Cardiac septum (tissue), 1 donor: ENCODE results near the gene DDT. TPM values are rescaled to one million over a fixed set of nuclear protein-coding genes. Genes with fewer than 3 reads are reported as not detected.
"Not testable (repeated sequence)": the region's sequence is repeated elsewhere in the genome, so short reads cannot be mapped to it uniquely, and the experiment has no call there.

Experiments
- DNase-seq: peaks from one replicate; pipeline ENCODE4 v3.0.0-alpha.2; 2020; ENCODE audit warnings: low spot score
- intact Hi-C: fragments of 100-400 bp; cut with DNase I; formaldehyde crosslinking; loops from one replicate; pipeline ENCODE4 v1.14.0; 2022
- long read RNA-seq: library from polyadenylated mRNA; unstranded; transcript quantifications from one replicate; pipeline ENCODE4 v2.0.0, GENCODE V29; 2021
- total RNA-seq: library from RNA; stranded (reverse); fragmentation: NEBNext Ultra II Directional; extraction: Animal tissue kit (Norgen Biotek cat#: 25700); gene quantifications from one replicate; pipeline ENCODE4 v1.2.1, GENCODE V29; 2021
- donor health status: DM: no; HTN: no; CAD: no.

DDT gene
- 128 TPM for total RNA-seq
- long read RNA-seq, transcript DDT-202 (3 exons, 713 nt) = major isoform, 31 of 33 reads
- long read RNA-seq, partial matches to known transcripts = 0 of 33 reads
- long read RNA-seq, other reads (novel, unspliced or antisense) = 0 of 33 reads

DNA sequence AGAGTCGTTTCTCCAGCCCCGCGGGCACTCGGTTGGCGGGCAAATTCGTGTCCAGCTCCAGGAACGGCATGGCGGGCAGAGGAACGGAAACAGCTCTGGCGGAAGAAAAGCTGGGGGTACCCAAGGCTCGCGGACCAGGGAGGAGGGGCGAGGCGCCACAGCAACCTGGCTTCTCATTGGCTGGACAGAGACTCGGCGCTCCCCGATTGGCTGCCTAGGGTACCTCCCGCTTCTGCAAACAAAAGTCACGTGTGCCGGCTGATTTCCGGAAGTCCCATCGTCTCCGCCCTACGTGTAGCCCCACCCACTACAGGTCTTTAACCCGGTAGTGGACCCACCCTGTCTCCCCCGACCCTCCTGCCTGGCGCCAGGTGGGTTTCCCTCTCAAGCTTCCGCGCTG lies at the start of gene DDT:
Gene DDT, minus strand, starts transcription at position 97 of the 400 bp plus-strand sequence. Its CDS starts 27 bp downstream, at position 70.
- intact Hi-C loops, DNase-seq: not testable (repeated sequence)

DNA sequence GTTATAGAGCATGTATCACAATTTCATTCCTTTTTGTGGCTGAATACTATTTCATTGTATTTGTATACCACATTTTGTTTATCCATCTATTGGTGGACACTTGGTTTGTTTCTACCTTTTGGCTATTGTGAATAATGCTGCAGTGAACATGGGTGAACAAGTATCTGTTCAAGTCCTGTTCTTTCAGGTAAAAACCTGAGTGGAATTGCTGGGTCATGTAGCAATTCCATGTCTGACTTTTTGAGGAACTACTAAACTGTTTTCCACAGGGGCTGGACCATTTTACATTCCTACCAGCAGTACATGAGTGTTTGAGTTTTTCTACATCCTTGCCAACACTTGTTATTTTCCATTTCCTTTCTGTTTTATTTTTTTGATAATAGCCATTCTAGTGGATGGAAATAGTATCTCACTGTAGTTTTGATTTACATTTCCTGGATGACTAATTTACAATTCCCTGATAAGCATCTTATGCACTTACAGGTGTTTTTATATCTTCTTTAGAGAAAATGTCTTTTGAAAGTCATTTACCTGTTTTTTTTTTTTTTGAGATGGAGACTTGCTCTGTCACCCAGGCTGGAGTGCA lies 49.1 kb upstream of the DDT start:
- intact Hi-C loops = no loop called here
- DNase-seq = no peak

GRCh38 chr22:24021304-24021703 lies 47.1 kb upstream of the DDT start:
- DNase-seq = no peak
- intact Hi-C loops = no loop called here

DNA sequence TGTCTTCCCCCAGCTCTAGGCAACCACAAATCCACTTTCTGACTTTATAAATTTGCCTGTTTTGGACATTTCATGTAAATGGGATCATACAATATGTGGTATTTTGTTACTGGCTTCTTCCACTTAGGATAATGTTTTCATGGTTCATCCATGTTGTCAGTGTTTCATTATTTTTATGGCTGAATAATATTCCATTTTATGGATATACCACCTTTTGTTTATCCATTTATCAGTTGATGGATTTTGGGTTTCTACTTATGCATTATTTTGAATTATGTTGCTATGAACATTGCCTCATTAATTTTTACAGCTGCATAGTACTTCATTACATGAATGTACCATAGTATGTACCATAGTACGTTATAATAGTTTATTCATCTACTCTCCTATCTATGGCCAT lies 41.9 kb upstream of the DDT start:
- intact Hi-C loops = no loop called here
- no peak for DNase-seq

DNA sequence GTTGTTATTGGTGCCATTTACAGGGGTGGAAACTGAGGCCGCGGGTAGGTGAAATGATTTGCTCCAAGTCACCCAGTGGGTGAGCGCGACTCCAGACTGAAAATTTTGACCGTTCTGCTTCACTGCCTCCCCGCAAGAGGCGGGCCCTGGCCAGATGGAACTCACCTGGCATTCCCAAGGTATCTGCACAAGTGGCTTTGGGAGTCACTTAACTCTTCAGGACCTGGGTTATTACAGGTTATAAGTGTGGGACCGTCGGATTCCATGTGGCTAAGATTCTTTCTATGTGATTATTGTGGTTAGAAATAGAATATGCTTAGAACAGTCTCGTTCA lies 37.5 kb upstream of the DDT start:
- no peak for DNase-seq
- intact Hi-C loops = no loop called here

- intact Hi-C loops = no loop called here
- DNase-seq = no peak
Observed at GRCh38 chr22:24010018-24010391, 35.8 kb upstream of the DDT start.

DNA sequence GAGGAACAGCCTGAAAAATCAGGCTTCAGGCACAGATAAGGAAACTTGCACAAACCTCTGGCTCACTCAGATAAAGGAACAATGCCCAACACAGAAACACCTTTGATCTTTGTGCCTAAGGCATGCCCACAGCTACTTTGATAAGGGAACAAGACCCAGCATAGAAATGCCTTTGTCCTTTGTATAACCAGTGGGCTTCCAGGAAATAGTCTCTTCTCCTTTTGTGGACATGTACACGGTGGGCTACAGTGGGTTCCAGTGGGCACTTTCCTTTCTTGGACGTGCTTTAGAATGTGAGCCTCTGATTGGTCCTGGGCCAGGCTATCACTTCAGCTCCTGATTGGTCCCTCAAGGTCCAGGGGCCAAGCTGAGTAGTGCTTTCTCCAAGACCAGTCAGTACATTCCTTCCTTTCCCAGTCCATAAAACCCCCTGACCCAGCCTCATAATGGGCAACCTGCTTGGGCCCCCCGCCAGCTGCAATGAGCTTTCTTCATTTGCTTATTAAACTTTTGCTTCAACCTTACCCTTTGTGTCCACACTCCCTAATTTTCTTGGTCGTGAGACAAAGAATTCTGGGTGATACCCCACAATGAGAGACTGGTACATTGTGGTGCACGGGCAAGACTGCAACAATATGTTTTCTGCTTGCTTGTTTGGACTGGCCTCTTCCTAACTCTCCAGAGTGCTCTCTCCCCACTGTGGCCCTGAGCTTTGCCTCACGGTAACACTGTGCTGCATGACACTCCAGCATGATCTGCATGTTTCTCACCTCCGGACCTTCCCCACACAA lies 35.2 kb upstream of the DDT start:
- intact Hi-C loops = loop anchor here (5.0 to 10.0 kb wide), 3 partner anchors 153 to 255 kb away; no protein-coding TSS in a partner anchor
- DNase-seq = no peak

- intact Hi-C loops = loop anchor here (5.0 to 10.0 kb wide), 3 partner anchors 154 to 256 kb away; no protein-coding TSS in a partner anchor
- no peak for DNase-seq
Observed at GRCh38 chr22:24008381-24009226, 34.4 kb upstream of the DDT start.

DNA sequence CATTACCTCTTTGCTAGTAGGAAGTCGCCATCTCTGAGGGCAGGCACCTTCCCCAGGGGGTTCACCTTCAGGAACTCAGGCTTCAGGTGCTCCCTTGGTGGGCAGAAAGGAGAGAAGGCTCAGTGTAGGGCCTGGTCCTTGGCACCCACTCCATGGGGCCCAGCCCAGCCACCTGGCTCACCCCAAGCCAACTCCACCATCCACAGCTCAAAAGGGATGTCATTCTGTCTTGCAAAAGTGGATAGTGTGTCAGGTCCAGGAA lies 33.7 kb upstream of the DDT start:
- intact Hi-C loops = loop anchor here (5.0 to 10.0 kb wide), 3 partner anchors 154 to 257 kb away; no protein-coding TSS in a partner anchor
- no peak for DNase-seq

DNA sequence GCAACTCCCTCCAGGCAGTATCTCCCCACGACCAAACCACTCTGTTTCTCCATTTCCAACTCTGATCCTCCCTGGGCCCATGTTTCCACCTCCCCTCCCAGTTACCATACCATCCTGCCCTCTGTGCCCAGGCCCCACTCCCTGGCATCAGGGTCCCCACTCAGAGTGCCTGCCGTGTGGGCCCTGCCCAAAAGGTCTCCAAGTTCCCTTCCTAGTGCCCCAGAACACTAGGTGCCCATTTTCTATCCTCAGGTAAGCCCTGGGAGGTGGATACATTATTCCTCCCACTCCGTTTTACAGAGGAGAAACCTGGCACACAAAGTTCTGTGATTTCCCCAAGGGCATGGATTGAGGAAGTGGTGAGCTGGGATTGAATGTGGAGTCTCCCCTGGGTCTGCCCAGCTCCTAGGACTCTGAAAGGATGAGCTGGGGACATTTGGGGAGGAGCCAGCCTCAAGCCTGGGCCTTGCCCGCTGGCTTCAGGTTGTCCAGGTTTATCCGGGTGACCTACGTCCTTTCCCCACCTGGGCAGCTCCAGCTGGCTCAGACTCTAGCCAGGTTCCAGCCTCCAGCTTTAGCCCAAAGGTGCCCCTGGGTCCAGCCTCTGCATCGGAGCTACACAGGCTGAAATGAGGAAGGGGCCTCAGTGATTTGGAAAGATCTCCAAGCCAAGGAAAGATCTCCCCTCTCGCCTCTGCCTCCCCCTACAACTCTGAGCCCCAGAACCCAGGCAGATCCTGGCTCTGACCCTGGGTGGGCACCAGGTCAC lies 33.2 kb upstream of the DDT start:
- intact Hi-C loops = loop anchor here (5.0 to 10.0 kb wide), 3 partner anchors 155 to 257 kb away; no protein-coding TSS in a partner anchor
- DNase-seq = no peak

GRCh38 chr22:24006914-24007214 lies 32.6 kb upstream of the DDT start:
- no peak for DNase-seq
- intact Hi-C loops = loop anchor here (5.0 to 10.0 kb wide), 3 partner anchors 155 to 258 kb away; no protein-coding TSS in a partner anchor

GRCh38 chr22:24006207-24006913 lies 32.1 kb upstream of the DDT start:
- no peak for DNase-seq
- intact Hi-C loops = loop anchor here (5.0 to 10.0 kb wide), 3 partner anchors 156 to 258 kb away; no protein-coding TSS in a partner anchor

- DNase-seq = peak; percentile 88
- intact Hi-C loops = loop anchor here (5.0 to 10.0 kb wide), 3 partner anchors 157 to 260 kb away; no protein-coding TSS in a partner anchor
Observed at GRCh38 chr22:24005201-24005600, 31.0 kb upstream of the DDT start, which contains the start of gene GSTT4. TSS of gene GSTT4 (minus strand) at chr22:24005453. CDS start at chr22:24005356, 97 bp downstream.

DNA sequence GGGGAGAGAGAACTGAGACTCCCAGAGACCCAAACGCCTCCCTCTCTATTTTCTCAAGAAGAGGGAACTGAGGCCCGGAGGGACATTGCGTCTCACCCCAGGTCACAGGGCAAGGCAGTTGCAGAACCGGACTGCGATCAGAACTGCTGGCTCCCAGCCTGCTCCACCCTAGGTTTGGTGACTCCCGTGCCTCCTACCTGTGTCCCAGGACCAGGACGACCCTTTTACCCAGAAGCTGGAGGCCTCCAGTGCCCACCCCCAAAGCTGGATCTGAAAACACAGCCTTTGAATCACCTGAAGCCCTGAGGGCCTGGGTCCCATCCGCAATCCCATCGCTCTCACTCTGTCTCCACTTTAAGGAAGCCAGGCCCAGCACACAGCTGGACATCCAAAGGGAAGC lies 29.6 kb upstream of the DDT start:
- DNase-seq = no peak
- intact Hi-C loops = loop anchor here (10.0 kb wide), 1 partner anchor 261 kb away; no protein-coding TSS in a partner anchor

DNA sequence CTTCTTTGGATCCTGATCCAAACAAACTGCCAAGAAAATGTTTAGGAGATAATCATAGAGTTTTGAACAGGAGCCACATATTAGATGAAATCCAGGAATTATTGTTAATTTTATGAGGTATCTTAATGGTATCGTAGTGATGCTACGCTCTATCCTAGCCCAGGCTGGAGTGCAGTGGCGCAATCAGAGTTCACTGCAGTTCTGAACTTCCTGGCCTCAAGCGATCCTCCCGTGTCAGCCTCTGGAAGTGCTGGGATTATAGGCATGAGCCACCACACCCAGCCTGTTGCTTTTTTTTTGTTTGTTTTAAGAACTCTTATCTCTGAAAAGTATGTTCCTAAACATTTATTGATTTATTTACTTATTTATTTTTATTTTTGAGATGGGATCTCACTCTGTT lies 28.6 kb upstream of the DDT start:
- intact Hi-C loops = loop anchor here (10.0 kb wide), 1 partner anchor 262 kb away; no protein-coding TSS in a partner anchor
- DNase-seq = no peak

DNA sequence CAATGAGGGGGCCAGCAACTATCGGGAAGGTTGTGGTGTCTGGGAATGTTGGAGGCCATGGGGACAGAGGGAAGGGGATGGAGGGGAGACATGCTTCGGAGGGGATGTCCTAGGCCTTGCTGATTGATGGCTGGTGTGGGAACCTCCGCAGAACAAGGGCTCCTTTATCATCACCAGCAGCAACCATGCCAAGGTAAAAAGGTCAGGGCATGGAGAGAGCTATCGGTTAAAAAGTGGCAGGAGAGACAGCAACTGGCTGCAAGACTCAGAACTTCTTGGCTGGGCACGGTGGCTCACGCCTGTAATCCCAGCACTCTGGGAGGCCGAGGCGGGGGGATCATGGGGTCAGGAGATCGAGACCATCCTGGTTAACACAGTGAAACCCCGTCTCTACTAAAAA lies 28.0 kb upstream of the DDT start:
- no peak for DNase-seq
- intact Hi-C loops = loop anchor here (10.0 kb wide), 1 partner anchor 263 kb away; no protein-coding TSS in a partner anchor

DNA sequence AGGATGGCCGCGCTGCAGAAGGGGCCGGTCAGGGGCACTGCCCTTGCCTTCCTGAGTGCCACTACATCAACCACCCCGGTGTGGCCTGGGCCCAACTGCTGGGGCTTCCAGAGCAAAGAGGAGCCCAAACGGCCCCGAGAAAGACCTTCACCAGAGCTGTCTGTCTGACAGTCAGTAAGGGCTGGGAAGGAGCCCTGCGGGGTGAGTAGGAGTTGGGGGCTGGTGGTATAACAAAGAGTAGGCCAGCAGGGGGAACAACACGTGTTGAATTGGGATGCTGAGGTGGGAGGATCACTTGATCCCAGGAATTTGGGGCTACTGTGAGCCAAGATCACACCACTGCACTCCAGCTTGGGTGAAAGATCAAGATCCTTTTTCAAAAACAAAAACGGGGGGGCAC lies 27.1 kb upstream of the DDT start:
- intact Hi-C loops = loop anchor here (10.0 kb wide), 1 partner anchor 263 kb away; no protein-coding TSS in a partner anchor

DNA sequence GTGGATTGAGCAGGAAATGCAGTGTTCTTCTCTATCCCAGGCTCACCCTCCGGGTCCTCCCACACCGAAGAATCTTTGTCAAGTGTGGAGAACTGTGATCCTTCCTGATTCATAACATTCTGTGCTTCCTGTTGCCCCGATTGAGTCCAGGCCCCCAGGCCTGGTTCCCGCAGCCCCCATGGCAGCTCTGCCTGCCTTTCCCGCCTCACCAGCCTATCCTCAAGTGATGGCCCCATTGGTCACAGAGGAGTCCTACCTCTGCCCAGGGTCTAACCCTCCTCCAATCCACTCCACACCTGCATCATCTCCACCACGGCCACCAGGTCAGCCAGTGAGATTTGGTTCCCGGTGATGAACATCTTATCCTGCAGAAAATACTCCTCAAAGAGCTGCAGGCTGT lies 25.5 kb upstream of the DDT start:
- not testable (repeated sequence) for DNase-seq
- intact Hi-C loops = loop anchor here (10.0 kb wide), 1 partner anchor 265 kb away; no protein-coding TSS in a partner anchor

More for the DNA sequence above, 27.1 kb upstream of the DDT start:
- DNase-seq = no peak
